ENCODE data around the gene RASSF1.

RASSF1 gene

GRCh38 chr3:50341996-50342650 is 1.5 kb upstream of the RASSF1 start:
- no peak for DNase-seq

- no peak for DNase-seq
Measured at GRCh38 chr3:50341537-50341936, 901 bp upstream of the RASSF1 start.

GRCh38 chr3:50340147-50340447 is 539 bp downstream of the RASSF1 start:
- DNase-seq, result no peak

GRCh38 chr3:50339485-50340146 is 1.0 kb downstream of the RASSF1 start:
- no peak for DNase-seq

- no peak for DNase-seq
Measured at GRCh38 chr3:50338965-50339364, 1.7 kb downstream of the RASSF1 start.

- DNase-seq, result peak; percentile 95 to 97
Measured at GRCh38 chr3:50337175-50337861, 3.3 kb downstream of the RASSF1 start.

GRCh38 chr3:50336452-50337174 is 4.0 kb downstream of the RASSF1 start:
- no peak for DNase-seq

- DNase-seq, result no peak
Measured at GRCh38 chr3:50334339-50335075, 6.1 kb downstream of the RASSF1 start.

- peak in 1 of 2 donors; percentile 34 for DNase-seq
Measured at GRCh38 chr3:50333744-50334328, 6.8 kb downstream of the RASSF1 start.

- no peak for DNase-seq
Measured at GRCh38 chr3:50331364-50331907, 9.2 kb downstream of the RASSF1 start.

GRCh38 chr3:50330330-50330729 is 10.3 kb downstream of the RASSF1 start:
- DNase-seq, result no peak

GRCh38 chr3:50327943-50328691 is 12.5 kb downstream of the RASSF1 start, which contains the start of gene TUSC2:
TSS of gene TUSC2 (minus strand) at chr3:50328223. CDS start at chr3:50328099, 124 bp downstream.
- peak; percentile 95 to 96 for DNase-seq

GRCh38 chr3:50327129-50327528 is 13.5 kb downstream of the RASSF1 start:
- DNase-seq, result no peak

GRCh38 chr3:50326182-50326541 is 14.5 kb downstream of the RASSF1 start:
- DNase-seq, result no peak

GRCh38 chr3:50325497-50326181 is 15.0 kb downstream of the RASSF1 start:
- DNase-seq, result no peak

- no peak for DNase-seq
Measured at GRCh38 chr3:50325113-50325480, 15.5 kb downstream of the RASSF1 start.

- DNase-seq, result peak; percentile 68 to 70
Measured at GRCh38 chr3:50324351-50325112, 16.1 kb downstream of the RASSF1 start.

GRCh38 chr3:50323614-50324199 is 16.9 kb downstream of the RASSF1 start:
- DNase-seq, result no peak

- DNase-seq, result no peak
Measured at GRCh38 chr3:50323092-50323600, 17.5 kb downstream of the RASSF1 start.

Measured in CD4-positive, alpha-beta T cell treated with Interleukin-4 for 1 hour (primary cell).